Measurements from ENCODE around the gene HBP1.
A peak's percentile ranks its signal among the peaks of the same experiment; 100 is the strongest.
"Not testable (repeated sequence)": the region's sequence is repeated elsewhere in the genome, so short reads cannot be mapped to it uniquely, and the experiment has no call there.

The HBP1 gene

GRCh38 chr7:107187774-107188173 lies 19.0 kb downstream of the HBP1 start:
- no peak for DNase-seq

GRCh38 chr7:107190090-107190489 lies 21.3 kb downstream of the HBP1 start:
- DNase-seq: no peak

- DNase-seq: no peak
Measured at GRCh38 chr7:107194052-107194451, 25.2 kb downstream of the HBP1 start.

GRCh38 chr7:107196834-107197610 lies 28.2 kb downstream of the HBP1 start:
- DNase-seq: no peak

DNA sequence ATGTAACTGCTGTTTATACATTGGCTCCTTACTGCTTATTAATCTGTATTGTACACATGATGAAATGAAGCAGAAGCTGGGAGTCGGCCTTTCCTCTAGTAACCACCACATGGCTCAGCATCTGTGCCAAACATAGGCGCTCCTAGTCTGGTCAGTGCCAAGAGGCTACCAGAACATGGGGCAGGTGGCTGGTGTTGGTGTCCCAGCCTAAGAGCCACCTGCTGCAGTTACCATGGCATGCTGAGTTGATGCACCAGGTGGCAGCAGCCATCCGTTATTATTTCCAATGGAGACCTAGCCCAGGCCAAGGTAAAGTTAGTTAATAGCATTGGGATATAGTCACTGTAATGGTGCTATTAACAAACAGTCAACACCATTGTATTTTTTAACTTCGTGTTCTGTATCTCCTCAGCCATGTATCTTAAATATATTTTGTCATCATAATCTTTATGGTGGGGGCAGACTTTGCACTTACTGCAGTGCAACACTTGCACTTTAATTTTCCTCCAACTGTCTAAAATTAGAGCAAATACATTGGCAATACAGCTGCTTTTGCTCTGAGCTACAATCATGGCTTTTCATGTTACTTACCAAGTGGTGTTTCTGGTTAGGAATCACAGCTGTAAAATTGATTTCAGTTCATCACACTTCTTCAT lies 33.1 kb downstream of the HBP1 start:
- peak; percentile 9 for DNase-seq

DNA sequence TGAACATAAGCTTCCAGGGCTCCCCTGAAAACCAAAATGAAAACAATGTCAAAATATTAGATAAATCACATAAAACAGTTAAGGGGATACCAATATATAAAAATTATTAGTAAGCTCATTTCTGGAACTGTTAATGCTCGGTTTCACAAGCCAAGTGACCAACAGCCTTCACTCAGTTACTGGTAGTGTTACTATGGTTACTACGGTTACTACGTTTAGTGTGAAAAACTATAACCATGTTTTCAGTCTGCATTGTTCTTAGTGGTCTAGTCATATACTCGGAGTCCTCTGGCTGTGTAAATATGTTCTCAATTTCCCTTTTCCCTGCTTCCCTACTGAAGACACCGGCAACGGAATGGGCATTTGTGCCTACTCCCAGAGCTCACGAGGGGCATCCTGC lies 34.8 kb downstream of the HBP1 start:
- no peak for DNase-seq

GRCh38 chr7:107206136-107206535 lies 37.3 kb downstream of the HBP1 start:
- no peak for DNase-seq

DNA sequence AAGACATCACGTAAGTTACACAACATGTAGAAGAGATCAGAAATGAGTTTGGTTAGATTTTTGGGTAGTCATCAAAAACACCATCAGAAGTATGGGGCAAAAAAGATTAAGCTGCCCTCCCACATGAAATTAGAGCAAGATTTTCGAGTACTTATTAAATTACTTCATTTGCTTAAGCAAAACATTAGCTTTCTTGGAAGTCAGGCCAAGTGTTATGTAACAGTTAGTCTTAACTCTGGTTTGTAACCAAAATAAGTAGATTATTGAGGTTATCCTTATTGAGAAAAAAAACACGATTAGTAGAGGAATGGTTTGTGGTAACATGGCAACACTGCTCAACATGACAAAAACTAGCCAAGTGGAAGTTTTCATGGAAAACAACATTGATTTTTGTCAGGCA lies 37.9 kb downstream of the HBP1 start:
- no peak for DNase-seq

DNA sequence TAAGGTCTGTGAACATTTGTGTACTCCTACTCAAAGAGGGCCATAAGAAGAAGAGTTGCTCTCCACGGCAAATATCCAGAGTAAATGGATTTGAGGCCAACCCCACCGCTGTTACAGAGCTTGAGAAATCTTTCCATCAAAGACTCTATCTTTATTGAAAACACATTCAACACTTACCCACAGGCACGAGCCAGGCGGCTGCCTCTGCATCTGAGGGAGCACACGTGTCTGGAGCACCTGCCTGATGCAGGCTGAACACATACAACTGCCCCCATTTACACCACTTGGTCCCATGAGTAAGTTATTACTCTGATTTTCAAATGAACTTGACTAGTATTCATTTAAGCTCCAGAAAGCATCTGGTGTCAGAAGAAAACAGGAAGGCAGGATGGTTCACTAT lies 38.7 kb downstream of the HBP1 start:
- DNase-seq: no peak

DNA sequence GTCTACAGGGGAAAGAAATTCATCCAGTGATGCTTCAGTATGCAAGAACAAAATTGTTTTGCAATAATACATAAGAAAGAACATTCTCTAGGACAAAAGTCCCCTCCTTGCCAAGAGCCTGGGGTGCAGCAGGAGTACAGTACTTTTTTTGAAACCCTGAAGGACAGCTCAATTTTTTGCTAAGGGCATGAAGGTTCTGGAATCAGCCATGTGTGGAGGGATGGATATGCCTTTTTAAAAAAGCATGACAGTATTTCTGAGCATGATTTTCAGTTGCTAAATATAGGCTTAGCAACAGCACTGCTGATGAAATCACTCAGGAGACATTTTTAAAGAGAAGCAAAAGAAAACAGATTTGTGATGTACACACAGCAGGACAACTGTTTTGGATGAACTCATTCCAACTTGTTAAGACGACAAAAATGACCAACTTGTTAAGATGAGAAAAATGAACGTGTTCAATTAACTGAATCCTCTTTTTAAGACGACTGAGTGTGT lies 39.3 kb downstream of the HBP1 start:
- no peak for DNase-seq

GRCh38 chr7:107208563-107208962 lies 39.8 kb downstream of the HBP1 start:
- DNase-seq: no peak

GRCh38 chr7:107209565-107209964 lies 40.8 kb downstream of the HBP1 start:
- DNase-seq: no peak

DNA sequence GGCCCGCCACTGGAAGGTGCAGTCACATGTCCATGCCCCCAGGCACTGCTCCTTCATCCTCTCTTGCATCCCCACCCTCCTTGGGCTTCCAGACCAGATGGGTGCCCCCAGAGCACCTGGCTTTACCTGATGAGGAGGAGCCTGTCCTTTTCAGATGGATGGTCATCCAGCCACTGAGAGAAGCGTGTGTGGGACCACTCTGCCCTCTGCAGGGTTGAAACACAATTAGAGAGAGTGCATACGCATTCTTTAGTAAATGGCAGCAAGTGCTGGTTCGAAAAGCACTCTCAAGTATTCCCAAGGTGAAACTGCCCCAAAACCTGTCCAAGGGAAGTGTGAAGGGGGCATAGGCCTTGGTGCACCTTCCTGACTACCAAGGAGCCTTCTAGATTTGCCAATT lies 41.6 kb downstream of the HBP1 start:
- DNase-seq: no peak

- DNase-seq: no peak
Measured at GRCh38 chr7:107212725-107213124, 43.9 kb downstream of the HBP1 start.

GRCh38 chr7:107213193-107213788 lies 44.5 kb downstream of the HBP1 start:
- DNase-seq: no peak

DNA sequence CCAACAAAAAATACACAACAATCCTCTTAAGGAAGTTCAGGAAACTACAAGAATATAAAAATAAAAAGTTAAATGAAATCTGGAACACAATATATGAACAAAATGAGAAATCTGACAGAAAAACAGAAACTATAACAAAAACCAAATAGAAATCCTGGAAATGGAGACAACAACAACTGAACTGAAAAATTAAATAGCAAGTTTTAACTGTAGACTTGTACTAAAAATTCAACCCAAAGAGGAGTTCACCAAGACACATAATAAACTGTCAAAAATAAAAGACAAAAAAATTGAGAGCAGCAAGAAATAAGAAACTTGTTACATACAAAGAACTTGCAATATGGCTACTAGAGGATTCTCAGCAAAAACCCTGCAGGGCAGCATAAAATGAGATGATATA lies 45.1 kb downstream of the HBP1 start:
- no peak for DNase-seq

- no peak for DNase-seq
Measured at GRCh38 chr7:107219563-107220244, 50.9 kb downstream of the HBP1 start.

DNA sequence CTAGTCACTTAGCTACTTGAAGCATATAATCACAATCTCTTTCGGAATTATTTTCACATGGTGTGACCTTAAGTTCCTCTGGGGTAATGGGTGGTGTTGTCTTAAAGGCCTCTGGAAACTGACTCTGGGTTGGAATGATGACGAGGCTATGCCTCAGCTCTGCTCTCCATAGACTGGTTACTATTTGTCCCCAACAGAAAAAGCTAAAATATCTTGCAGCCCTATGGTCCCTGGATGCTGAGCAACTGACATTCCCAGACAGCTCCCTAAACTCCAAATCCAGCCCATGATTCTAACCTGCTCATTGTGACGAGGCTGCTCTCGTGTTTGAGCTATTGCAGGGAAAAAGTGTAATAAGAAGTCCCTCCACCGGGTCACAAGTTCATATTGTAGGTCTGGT lies 51.6 kb downstream of the HBP1 start:
- no peak for DNase-seq

DNA sequence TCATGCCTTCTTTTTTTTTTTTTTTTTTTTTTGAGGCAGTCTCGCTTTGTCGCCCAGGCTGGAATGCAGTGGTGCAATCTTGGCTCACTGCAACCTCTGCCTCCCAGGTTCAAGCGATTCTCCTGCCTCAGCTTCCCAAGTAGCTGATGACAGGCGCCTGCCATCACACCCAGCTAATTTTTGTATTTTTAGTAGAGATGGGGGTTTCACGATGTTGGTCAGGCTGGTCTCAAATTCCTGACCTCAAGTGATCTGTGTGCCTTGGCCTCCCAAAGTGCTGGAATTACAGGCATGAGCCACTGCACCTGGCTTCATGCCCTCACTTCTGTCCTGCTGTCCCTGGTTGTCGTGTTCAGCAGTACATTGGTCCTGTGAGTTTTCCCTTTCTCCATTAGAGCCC lies 52.0 kb downstream of the HBP1 start:
- DNase-seq: not testable (repeated sequence)

DNA sequence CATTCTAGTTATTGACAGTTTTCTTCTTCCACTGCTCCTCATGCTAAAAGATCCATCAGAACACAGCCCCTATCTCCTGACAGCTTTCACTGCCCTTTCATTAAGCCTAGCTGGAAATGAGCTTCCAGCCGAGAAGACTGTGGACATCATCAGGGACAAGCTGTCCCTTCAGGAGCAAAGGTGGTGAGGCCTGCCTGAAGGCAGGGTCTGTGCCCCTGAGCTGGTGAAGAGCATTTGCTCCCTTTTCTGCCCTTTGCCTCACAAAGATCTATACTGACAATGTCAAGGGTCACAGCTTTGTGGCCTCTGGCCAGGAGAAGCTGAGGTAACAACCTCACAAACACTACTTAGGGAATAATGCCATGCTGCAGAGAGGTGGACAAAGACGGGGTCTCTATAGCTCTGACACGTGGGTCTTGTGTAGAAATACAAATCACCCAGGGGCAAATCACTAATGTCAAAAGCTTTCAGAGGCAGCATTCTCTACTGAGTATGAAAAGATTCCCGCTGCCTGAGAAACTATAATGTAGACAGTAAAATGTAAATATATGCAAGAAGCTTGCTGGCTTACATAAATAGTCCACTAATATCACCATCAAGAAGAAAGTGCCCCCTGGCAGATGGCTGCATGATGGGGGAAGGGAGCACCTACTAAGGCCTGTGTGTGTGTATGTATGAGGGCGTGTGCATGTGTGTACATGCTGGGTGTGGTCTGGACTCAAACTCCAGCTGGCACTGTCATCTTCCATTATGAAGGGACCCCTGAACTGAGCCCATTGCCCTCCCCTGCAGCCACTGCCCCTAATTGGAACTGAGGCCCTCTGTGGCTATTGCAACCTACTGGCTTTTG lies 55.8 kb downstream of the HBP1 start:
- no peak for DNase-seq

DNA sequence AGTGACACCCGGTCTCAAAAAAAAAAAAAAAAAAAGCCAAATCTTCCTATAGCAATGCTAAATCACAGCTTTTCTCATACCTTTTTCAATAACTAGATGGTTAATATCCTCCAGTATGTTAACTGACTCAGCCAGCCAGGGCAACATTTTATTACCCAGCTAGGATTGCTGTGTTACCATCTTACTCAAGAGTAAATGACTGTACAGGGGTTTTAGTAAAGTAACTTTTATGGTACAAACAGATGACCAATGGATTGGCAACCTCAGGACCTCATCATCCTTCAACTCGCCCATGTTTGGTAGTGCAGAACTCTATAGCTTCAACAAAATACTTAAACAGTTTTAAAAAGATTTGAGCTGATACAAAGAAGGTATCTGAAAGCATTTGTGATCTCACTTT lies 59.5 kb downstream of the HBP1 start:
- no peak for DNase-seq

- DNase-seq: no peak
Measured at GRCh38 chr7:107230334-107230733, 61.5 kb downstream of the HBP1 start.
